Activated CD4-positive, alpha-beta T cell treated with anti-CD3 and anti-CD28 coated beads, Interleukin-2, amount 10 ng/mL, durations not matched to agents 24 days and 14 days (primary cell): Measurements from ENCODE around the gene SECTM1. TPM values are rescaled to one million over a fixed set of nuclear protein-coding genes. Genes with fewer than 3 reads are reported as not detected.
"Not testable (repeated sequence)": the region's sequence is repeated elsewhere in the genome, so short reads cannot be mapped to it uniquely, and the experiment has no call there.

Source experiments
- DNase-seq: peaks from one replicate; pipeline ENCODE4 v3.0.0; 2022
- H3K27ac Mint-ChIP-seq: one replicate; pipeline ENCODE4 v1.8.0; 2022; ENCODE audit warnings: mild to moderate bottlenecking, mixed read lengths
- H3K27me3 Mint-ChIP-seq: one replicate; pipeline ENCODE4 v1.8.0; 2022; ENCODE audit warnings: mixed read lengths
- H3K36me3 Mint-ChIP-seq: one replicate; pipeline ENCODE4 v1.8.0; 2022; ENCODE audit warnings: low read depth, mild to moderate bottlenecking, mixed read lengths
- H3K4me1 Mint-ChIP-seq: one replicate; pipeline ENCODE4 v1.8.0; 2021; ENCODE audit warnings: mixed read lengths
- H3K4me3 Mint-ChIP-seq: one replicate; pipeline ENCODE4 v1.8.0; 2022; ENCODE audit warnings: mild to moderate bottlenecking, moderate library complexity, mixed read lengths
- H3K9me3 Mint-ChIP-seq: one replicate; pipeline ENCODE4 v1.8.0; 2021; ENCODE audit warnings: mixed read lengths
- intact Hi-C: fragments of 100-400 bp; cut with micrococcal nuclease; formaldehyde crosslinking; loops from one replicate; pipeline ENCODE4 v1.15.1; 2023
- total RNA-seq: library from RNA; stranded (reverse); gene quantifications from 2 replicates; pipeline ENCODE4 v1.2.3, GENCODE V29; 2022

Gene SECTM1
- total RNA-seq, 1 donor from 2014 or later = 4.6 TPM

DNA sequence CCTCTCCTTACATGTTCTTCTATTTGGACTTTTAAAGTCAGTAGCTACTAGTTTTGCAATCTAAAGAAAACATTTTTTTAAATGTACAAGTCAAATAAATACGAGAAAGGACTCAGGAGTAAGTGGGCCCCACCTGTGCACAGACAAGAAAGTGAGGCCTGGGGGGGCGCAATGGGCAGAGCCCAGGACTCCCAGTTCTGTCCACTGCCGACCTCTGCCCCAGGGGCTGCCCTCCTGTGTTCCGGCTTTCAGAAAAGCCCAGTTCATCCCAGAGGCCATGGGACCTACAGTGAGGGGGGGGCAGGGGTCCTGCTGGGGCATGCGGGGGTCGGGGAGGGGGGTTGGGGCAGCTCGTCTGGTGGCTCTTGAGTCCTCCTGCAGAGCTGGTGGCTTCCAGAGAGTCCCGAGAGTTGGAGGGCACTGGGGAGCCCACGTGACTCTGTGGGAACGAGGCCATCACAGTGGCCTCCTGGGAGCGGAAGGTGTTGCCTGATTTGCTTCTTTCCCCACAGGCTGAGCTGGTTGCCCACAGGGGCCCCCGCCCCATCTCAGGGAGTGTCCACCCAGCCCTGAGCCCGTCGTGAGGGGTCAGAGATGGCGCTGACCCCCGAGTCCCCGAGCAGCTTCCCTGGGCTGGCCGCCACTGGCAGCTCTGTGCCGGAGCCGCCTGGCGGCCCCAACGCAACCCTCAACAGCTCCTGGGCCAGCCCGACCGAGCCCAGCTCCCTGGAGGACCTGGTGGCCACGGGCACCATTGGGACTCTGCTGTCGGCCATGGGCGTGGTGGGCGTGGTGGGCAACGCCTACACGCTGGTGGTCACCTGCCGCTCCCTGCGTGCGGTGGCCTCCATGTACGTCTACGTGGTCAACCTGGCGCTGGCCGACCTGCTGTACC, 40.4 kb upstream of the SECTM1 start:
- intact Hi-C loops = loop anchor here (10.0 kb wide), 1 partner anchor 249 kb away; no protein-coding TSS in a partner anchor
- peaks cover 42% of the 10 kb centered on the region for H3K27me3 Mint-ChIP-seq
- no peak overlapping the region for H3K27ac Mint-ChIP-seq
- H3K36me3 Mint-ChIP-seq = no peaks in the 10 kb centered on the region
- no peaks in the 10 kb centered on the region for H3K9me3 Mint-ChIP-seq
- peaks cover 16% of the 10 kb centered on the region for H3K4me1 Mint-ChIP-seq
- no peak overlapping the region for H3K4me3 Mint-ChIP-seq
- no peak for DNase-seq

- H3K4me1 Mint-ChIP-seq = peaks cover 16% of the 10 kb centered on the region
- not testable (repeated sequence) for DNase-seq, H3K36me3 Mint-ChIP-seq, H3K27ac Mint-ChIP-seq, H3K9me3 Mint-ChIP-seq
- peaks cover 41% of the 10 kb centered on the region for H3K27me3 Mint-ChIP-seq
- H3K4me3 Mint-ChIP-seq = peak overlapping the region; percentile 34
- intact Hi-C loops = loop anchor here (10.0 kb wide), 1 partner anchor 248 kb away; no protein-coding TSS in a partner anchor
These were observed 39.5 kb upstream of the SECTM1 start for GRCh38 chr17:82373072-82373452.

GRCh38 chr17:82372249-82373071, 38.9 kb upstream of the SECTM1 start:
- no peak for DNase-seq
- no peak overlapping the region for H3K27ac Mint-ChIP-seq
- no peaks in the 10 kb centered on the region for H3K36me3 Mint-ChIP-seq
- intact Hi-C loops = loop anchor here (10.0 kb wide), 1 partner anchor 248 kb away; no protein-coding TSS in a partner anchor
- peaks cover 42% of the 10 kb centered on the region for H3K27me3 Mint-ChIP-seq
- H3K4me3 Mint-ChIP-seq = peak overlapping the region; percentile 32
- H3K4me1 Mint-ChIP-seq = peaks cover 16% of the 10 kb centered on the region
- H3K9me3 Mint-ChIP-seq = no peaks in the 10 kb centered on the region

GRCh38 chr17:82371333-82372248, 38.0 kb upstream of the SECTM1 start, which contains the start of gene UTS2R:
TSS of gene UTS2R (plus strand) at chr17:82371765. CDS start at chr17:82374325, 2,560 bp downstream.
- H3K9me3 Mint-ChIP-seq = no peaks in the 10 kb centered on the region
- H3K27ac Mint-ChIP-seq = no peak within 1 kb of the TSS
- peaks cover 16% of the 10 kb centered on the region for H3K4me1 Mint-ChIP-seq
- intact Hi-C loops = loop anchor here (10.0 kb wide), 1 partner anchor 247 kb away; no protein-coding TSS in a partner anchor
- peaks cover 43% of the 10 kb centered on the region for H3K27me3 Mint-ChIP-seq
- peak within 1 kb of the TSS; percentile 74 for H3K4me3 Mint-ChIP-seq
- no peak for DNase-seq
- no peaks in the 10 kb centered on the region for H3K36me3 Mint-ChIP-seq

- no peaks in the 10 kb centered on the region for H3K9me3 Mint-ChIP-seq
- peak; percentile 79 for DNase-seq
- no peak overlapping the region for H3K27ac Mint-ChIP-seq
- H3K4me3 Mint-ChIP-seq = peak overlapping the region; percentile 74
- intact Hi-C loops = loop anchor here (10.0 kb wide), 1 partner anchor 246 kb away; no protein-coding TSS in a partner anchor
- no peaks in the 10 kb centered on the region for H3K36me3 Mint-ChIP-seq
- H3K27me3 Mint-ChIP-seq = peaks cover 41% of the 10 kb centered on the region
- peaks cover 17% of the 10 kb centered on the region for H3K4me1 Mint-ChIP-seq
These were observed 37.1 kb upstream of the SECTM1 start for GRCh38 chr17:82370471-82371332.

GRCh38 chr17:82369211-82369610, 35.6 kb upstream of the SECTM1 start:
- Mint-ChIP-seq H3K4me3 (no peak overlapping the region), H3K36me3 (no peaks in the 10 kb centered on the region), H3K9me3 (no peaks in the 10 kb centered on the region), H3K4me1 (peaks cover 19% of the 10 kb centered on the region), H3K27ac (no peak overlapping the region), H3K27me3 (peaks cover 43% of the 10 kb centered on the region)
- intact Hi-C loops = no loop called here
- no peak for DNase-seq

DNA sequence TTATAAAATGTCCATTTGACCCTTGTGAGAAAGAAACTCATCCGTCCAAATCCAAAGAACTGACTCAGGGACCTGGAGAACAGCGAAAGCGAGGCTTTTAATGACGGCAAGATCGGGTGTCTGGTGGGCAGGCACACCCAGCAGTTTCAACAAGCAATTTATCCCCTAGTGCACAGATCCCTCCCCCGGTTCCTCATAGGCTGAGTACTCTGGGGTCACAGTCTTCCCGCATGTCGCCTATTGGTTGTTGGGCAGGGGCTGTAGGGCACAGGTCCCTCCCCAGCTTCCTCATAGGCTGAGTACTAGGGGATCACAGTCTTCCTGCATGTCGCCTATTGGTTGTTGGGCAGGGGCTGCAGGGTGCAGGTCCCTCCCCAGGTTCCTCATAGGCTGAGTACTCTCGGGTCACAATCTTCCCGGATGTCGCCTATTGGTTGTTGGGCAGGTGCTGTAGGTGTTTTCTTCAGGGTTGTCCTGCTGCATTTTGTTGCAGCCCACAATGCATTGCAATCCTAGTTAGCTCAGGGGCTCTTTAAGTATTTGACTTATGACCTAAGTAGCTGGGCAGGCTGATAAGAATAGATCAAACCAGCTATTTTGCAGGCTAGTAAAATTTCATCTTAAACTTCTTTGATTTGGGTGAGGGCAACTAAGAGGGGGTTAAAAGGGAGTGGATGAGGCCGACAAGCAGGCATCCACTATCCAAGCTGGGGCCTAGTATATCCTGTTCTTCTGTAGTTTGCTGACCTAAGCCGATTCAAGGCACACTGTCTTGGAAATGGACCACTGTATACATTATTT, 34.4 kb upstream of the SECTM1 start:
- Mint-ChIP-seq H3K4me3 (no peak overlapping the region), H3K4me1 (peaks cover 15% of the 10 kb centered on the region), H3K27me3 (peaks cover 38% of the 10 kb centered on the region), H3K36me3 (no peaks in the 10 kb centered on the region), H3K9me3 (no peaks in the 10 kb centered on the region), H3K27ac (no peak overlapping the region)
- DNase-seq = no peak
- intact Hi-C loops = no loop called here

DNA sequence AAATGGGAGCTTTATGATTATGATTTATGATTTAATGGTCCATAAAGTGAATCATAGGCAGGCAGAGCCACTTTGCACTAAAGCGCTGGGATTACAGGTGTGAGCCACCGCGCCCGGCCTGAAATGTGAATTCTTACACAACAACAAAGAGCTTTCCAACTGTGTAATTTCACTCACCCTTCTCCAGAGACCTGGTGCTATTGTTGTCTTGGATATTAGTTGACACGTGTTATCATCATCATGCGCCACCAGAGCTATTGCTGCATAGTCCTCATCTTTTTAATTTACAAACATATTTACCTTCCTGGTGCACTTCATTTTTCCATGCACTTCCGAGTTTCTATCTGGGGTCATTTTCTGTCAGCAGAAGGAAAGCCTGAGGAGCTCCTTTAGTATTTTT, 33.2 kb upstream of the SECTM1 start:
- no peak for DNase-seq
- H3K27me3 Mint-ChIP-seq = peaks cover 37% of the 10 kb centered on the region
- H3K27ac Mint-ChIP-seq = no peak overlapping the region
- H3K4me1 Mint-ChIP-seq = peaks cover 9% of the 10 kb centered on the region
- H3K9me3 Mint-ChIP-seq = no peaks in the 10 kb centered on the region
- no peaks in the 10 kb centered on the region for H3K36me3 Mint-ChIP-seq
- intact Hi-C loops = no loop called here
- H3K4me3 Mint-ChIP-seq = no peak overlapping the region

GRCh38 chr17:82365606-82366295, 32.2 kb upstream of the SECTM1 start:
- Mint-ChIP-seq H3K9me3 (no peaks in the 10 kb centered on the region), H3K27me3 (peaks cover 32% of the 10 kb centered on the region), H3K4me3 (no peak overlapping the region), H3K36me3 (no peaks in the 10 kb centered on the region), H3K4me1 (peaks cover 6% of the 10 kb centered on the region), H3K27ac (no peak overlapping the region)
- DNase-seq = no peak
- intact Hi-C loops = no loop called here

DNA sequence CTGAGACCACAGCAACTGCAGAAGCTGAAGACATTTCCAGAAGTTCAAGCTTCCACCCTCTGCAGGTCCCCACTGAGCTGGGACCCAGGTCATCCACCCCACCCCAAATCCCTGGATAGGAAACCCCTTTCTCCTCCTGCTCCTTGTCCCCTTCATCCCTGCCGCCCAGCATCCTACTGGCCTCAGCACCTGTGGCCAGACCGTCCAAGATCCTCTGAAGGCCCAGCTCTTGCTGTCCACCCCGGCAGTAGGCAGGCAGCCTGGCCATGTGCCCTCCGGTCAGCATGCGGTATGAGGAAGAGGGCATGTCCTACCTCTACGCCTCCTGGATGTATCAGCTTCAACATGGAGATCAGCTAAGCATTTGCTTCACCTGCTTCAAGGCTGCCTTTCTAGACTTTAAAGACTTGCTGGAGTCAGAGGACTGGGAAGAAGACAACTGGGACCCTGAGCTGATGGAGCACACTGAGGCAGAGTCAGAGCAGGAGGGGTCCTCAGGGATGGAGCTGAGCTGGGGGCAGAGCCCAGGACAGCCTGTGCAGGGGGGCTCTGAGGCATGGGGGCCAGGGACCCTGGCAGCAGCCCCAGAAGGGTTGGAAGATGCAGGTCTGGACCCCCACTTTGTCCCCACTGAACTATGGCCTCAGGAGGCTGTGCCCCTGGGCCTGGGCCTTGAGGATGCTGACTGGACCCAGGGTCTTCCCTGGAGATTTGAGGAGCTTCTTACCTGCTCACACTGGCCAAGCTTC, 28.5 kb upstream of the SECTM1 start:
- H3K27ac Mint-ChIP-seq = peak overlapping the region; percentile 43
- H3K4me3 Mint-ChIP-seq = no peak overlapping the region
- intact Hi-C loops = no loop called here
- H3K9me3 Mint-ChIP-seq = peaks cover 6% of the 10 kb centered on the region
- peaks cover 25% of the 10 kb centered on the region for H3K27me3 Mint-ChIP-seq
- no peak for DNase-seq
- no peaks in the 10 kb centered on the region for H3K36me3 Mint-ChIP-seq
- H3K4me1 Mint-ChIP-seq = peaks cover 10% of the 10 kb centered on the region
